Esophagus squamous epithelium (tissue), 4 donors: Measurements from ENCODE around the gene DEFB108B.
"Not testable (repeated sequence)": the region's sequence is repeated elsewhere in the genome, so short reads cannot be mapped to it uniquely, and the experiment has no call there.

Experiments used
- CTCF ChIP-seq, 6 experiments: fragments of 450-650 bp in 4 of 6; fragments of 200-600 bp in 2 of 6; sonication (generic) in 2 of 6; IDR thresholded peaks; one replicate each; pipeline ENCODE4 v1.5.1; 2016 to 2019; ENCODE audit warnings: antibody characterized with exemption in 6 of 6, mild to moderate bottlenecking in 4 of 6, moderate library complexity in 4 of 6
- POLR2A ChIP-seq, 4 donors: fragments of 450-650 bp; IDR thresholded peaks; one replicate each; pipeline ENCODE4 v1.6.1; 2017; ENCODE audit warnings: antibody characterized with exemption in 4 of 4, mild to moderate bottlenecking in 4 of 4, moderate library complexity in 3 of 4

- TF ChIP-seq POLR2A, CTCF (IDR thresholded peaks at IDR 0.05): not testable (repeated sequence)
Measured at GRCh38 chr11:71853895-71854294, 20.9 kb downstream of the DEFB108B start.
